OCI-LY3 (cell line): ENCODE measurements around the gene CXXC5.

Experiments used
- EZH2phosphoT487 ChIP-seq: fragments of 200-600 bp; shearing (Covaris generic); IDR thresholded peaks from 2 replicates; pipeline ENCODE4 v1.6.1; 2018; ENCODE audit warnings: antibody characterized with exemption, mixed run types, low read depth
- TF ChIP-seq, protein P1 (sequence below): fragments of 200-600, 300-600 bp; sonication (generic); IDR thresholded peaks from 2 replicates; pipeline ENCODE4 v1.5.1; 2014; ENCODE audit warnings: antibody characterized with exemption, low read length, low read depth

DNA sequence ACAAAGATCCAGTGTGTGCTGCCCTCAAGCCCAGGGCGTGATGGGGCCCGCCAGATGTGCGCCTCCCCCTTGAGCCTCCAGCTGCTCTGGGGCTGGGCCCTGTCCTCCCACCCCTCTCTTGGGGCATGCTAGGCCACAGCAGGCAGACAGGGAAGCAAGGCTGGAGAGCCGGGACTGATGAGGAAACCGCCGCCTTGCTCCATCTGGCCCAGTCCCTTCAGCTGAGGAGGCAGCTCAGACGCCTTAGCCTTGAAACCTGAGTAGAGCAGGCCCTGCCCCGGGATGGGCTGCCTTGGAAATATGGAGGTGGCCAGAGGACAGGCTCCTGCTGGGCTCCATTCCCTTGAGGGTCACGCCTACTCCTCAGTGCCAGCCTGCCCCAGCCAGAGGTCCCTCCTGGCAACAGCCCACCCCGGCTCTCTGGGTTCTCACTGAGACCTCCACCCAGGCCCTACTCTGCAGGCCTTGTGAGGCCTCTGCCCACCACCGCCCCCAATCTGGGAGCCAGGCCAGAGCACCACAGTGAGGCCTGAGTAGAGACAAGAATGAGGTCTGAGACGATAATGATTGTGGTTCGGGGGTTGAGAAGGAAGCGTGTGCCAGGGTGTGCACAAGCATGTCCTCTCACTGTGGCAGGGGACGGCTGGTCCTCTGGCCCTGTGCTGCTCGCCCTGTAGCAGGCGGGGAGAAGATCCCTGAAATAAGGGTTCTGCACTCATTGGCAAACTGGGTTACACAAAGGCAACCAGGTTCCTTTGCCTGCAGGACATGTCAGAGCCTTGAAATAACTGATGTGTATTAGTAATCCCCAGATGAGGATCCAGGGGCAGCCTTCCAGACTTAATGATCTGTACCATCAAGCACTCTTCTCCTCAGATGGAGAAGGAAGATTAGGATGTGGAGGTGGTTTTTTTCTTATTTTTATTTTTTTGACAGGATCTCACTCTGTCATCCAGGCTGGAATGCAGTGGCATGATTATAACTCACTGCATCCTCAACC, 30.9 kb downstream of the CXXC5 start:
- TF ChIP-seq, protein P1, sequence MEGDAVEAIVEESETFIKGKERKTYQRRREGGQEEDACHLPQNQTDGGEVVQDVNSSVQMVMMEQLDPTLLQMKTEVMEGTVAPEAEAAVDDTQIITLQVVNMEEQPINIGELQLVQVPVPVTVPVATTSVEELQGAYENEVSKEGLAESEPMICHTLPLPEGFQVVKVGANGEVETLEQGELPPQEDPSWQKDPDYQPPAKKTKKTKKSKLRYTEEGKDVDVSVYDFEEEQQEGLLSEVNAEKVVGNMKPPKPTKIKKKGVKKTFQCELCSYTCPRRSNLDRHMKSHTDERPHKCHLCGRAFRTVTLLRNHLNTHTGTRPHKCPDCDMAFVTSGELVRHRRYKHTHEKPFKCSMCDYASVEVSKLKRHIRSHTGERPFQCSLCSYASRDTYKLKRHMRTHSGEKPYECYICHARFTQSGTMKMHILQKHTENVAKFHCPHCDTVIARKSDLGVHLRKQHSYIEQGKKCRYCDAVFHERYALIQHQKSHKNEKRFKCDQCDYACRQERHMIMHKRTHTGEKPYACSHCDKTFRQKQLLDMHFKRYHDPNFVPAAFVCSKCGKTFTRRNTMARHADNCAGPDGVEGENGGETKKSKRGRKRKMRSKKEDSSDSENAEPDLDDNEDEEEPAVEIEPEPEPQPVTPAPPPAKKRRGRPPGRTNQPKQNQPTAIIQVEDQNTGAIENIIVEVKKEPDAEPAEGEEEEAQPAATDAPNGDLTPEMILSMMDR, result no peak
- no peak for TF ChIP-seq EZH2phosphoT487
